Measurements from ENCODE around the gene NPFF. TPM values are rescaled to one million over a fixed set of nuclear protein-coding genes. Genes with fewer than 3 reads are reported as not detected.

The NPFF gene
- total and polyA plus RNA-seq, 2 of the 13 experiments (the other 11 are each of a cell fraction or from before 2014, with no cell fraction given), result not detected

DNA sequence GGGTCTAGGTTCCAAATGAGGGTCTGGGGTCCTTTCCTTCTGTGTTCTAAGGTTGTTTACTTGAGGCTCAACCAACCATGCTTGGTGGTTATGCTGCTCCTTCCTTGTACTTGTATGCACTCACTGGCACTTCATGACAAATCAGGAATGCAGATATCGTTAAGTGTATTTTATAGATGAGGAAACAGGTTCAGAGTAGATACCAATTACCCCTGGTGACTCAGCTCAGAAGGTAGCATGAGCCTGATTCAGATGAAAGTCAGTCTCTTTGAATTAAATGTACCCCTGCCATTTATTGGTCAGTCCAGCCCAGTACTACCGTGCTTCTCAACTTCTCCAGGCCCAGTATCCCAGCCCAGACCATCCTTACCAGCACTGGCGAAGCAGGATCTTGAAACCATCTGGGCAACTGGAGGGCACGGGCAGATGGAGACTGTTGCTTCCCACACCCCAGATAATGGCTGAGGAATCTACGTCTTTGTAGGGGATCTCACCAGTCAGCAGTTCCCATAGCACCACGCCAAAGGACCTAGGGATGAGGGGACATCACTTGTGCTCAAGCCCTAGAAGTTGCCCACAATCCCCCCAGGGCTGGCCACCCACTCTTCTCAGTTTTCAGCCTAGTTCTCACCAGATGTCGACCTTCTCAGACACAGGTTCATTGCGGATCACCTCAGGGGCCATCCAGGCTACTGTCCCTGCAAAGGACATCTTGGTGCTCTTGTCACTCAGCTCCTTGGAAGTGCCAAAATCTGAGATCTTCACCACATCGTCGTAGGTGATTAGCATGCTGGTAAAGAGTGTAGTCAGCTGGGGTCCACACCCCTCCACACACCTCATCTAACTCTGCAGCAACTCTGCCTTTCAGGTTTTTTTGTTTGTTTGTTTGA, 22.4 kb downstream of the NPFF start:
- 97% methylated on average over 6 of the region's 10 CpGs for WGBS (ENCODE audit: low lambda C conversion rate)
- POLR2A ChIA-PET, result interaction anchor here (1.5 to 4.2 kb wide), 2 partner anchors 9 to 15 kb away, joined by 3 to 58 read pairs; partner anchors contain the start of genes MAP3K12 and TARBP2
- Histone ChIP-seq H4K20me1 (ENCODE audit: insufficient read depth, low read length) (peaks cover 7% of the 10 kb centered on the region; the same call in 1 of the 2 replicates), H3K9ac (ENCODE audit: insufficient read depth, low read depth, low read length) (no peak overlapping the region), H3K9me3 (ENCODE audit: low read length) (no peaks in the 10 kb centered on the region), H2AFZ (ENCODE audit: low read length) (no peak overlapping the region), H3K27me3 (ENCODE audit: control insufficient read depth in 1 of 2, insufficient read depth in 2 of 2, low read length in 2 of 2) (no peaks in the 10 kb centered on the region), H3K4me2 (ENCODE audit: low read depth, low read length) (no peak overlapping the region), H3K4me1 (ENCODE audit: insufficient read depth, low read length) (no peaks in the 10 kb centered on the region), H3K36me3 (replicated peaks in 1 of 2; ENCODE audit: control insufficient read depth in 1 of 2, insufficient read depth in 2 of 2, low read length in 2 of 2) (peaks cover 7 to 23% of the 10 kb centered on the region in 2 experiments), H3K27ac (ENCODE audit: extremely low read length, insufficient read depth, low read length) (no peak overlapping the region), H3K79me2 (ENCODE audit: insufficient read depth, low read length) (no peaks in the 10 kb centered on the region), H3K4me3 (replicated peaks in 1 of 3; ENCODE audit: insufficient read depth in 1 of 3, low read depth in 2 of 3, low read length in 3 of 3) (no peak overlapping the region)
- in situ Hi-C loops (cut with HindIII; ENCODE audit: extremely low pct_ligation_motif_present, low pct_unique_long_range_greater_than_20kb) (no loop called here), intact Hi-C loops (cut with micrococcal nuclease; ENCODE audit: unreplicated experiment) (no loop called here)
- no peak for ATAC-seq
- CTCF ChIA-PET (ENCODE audit: low intra/inter-chr PET ratio, low total read pairs), result no interaction called here
- no peak for DNase-seq (ENCODE audit: low spot score)
- no peak for FAIRE-seq
- BruUV-seq (replicated peaks), result TSS peak; percentile 9
- TF ChIP-seq ZNF567 (CRISPR knock-in tag; IDR thresholded peaks at IDR 0.05; ENCODE audit: borderline replicate concordance), result no peak
- TF ChIP-seq FOSL1 (CRISPR knock-in tag; IDR thresholded peaks at IDR 0.05; ENCODE audit: borderline replicate concordance), result no peak
- TF ChIP-seq ZSCAN31 (CRISPR knock-in tag; IDR thresholded peaks at IDR 0.05; ENCODE audit: low read depth), result no peak
- TF ChIP-seq FOXJ3 (CRISPR knock-in tag; IDR thresholded peaks at IDR 0.05; ENCODE audit: borderline replicate concordance), result no peak
- TF ChIP-seq ZNF772 (CRISPR knock-in tag; IDR thresholded peaks at IDR 0.05), result no peak
- TF ChIP-seq POLR2G (IDR thresholded peaks at IDR 0.05; ENCODE audit: low read depth, low read length), result peak; percentile 36
- TF ChIP-seq ZNF317 (CRISPR knock-in tag; IDR thresholded peaks at IDR 0.05), result no peak
- no peak for TF ChIP-seq ZNF672 (CRISPR knock-in tag; IDR thresholded peaks at IDR 0.05)
- no peak for TF ChIP-seq ZNF350 (CRISPR knock-in tag; IDR thresholded peaks at IDR 0.05; ENCODE audit: borderline replicate concordance, low read depth)
- no peak for TF ChIP-seq ZNF644 (CRISPR knock-in tag; IDR thresholded peaks at IDR 0.05; ENCODE audit: low read depth)
- TF ChIP-seq CBFB (CRISPR knock-in tag; IDR thresholded peaks at IDR 0.05), result no peak
- TF ChIP-seq AGO2 (optimal IDR thresholded peaks at IDR 0.05; ENCODE audit: low read depth, low read length), result peak; percentile 38
- peak in 1 of 2 experiments; percentile 42; a peak in 1 of 4 replicates for TF ChIP-seq POLR2A (IDR thresholded peaks at IDR 0.05; ENCODE audit: insufficient read depth in 1 of 2, low read depth in 2 of 2, low read length in 2 of 2)
- no peak for TF ChIP-seq ZNF224 (CRISPR knock-in tag; IDR thresholded peaks at IDR 0.05)
- no peak for TF ChIP-seq ZNF274 (CRISPR knock-in tag; IDR thresholded peaks at IDR 0.05)
- no peak for TF ChIP-seq ZNF598 (CRISPR knock-in tag; IDR thresholded peaks at IDR 0.05; ENCODE audit: borderline replicate concordance)
- TF ChIP-seq TRIM24 (CRISPR knock-in tag; IDR thresholded peaks at IDR 0.05), result no peak
- no peak for TF ChIP-seq ZNF354B (CRISPR knock-in tag; IDR thresholded peaks at IDR 0.05)
- TF ChIP-seq, protein P1, sequence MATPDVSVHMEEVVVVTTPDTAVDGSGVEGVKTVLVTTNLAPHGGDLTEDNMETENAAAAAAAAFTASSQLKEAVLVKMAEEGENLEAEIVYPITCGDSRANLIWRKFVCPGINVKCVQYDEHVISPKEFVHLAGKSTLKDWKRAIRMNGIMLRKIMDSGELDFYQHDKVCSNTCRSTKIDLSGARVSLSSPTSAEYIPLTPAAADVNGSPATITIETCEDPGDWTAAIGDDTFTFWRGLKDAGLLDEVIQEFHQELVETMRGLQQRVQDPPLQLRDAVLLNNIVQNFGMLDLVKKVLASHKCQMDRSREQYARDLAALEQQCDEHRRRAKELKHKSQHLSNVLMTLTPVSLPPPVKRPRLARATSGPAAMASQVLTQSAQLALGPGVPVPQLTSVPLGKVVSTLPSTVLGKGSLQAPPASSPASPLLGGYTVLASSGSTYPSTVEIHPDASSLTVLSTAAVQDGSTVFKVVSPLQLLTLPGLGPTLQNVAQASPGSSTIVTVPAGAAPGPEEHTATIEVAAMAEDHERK (CRISPR knock-in tag; IDR thresholded peaks at IDR 0.05; ENCODE audit: low read depth), result no peak
- no peak for TF ChIP-seq PCBP2 (optimal IDR thresholded peaks at IDR 0.05; ENCODE audit: low read depth, low read length, poor library complexity, severe bottlenecking)
- no peak for TF ChIP-seq ZNF790 (CRISPR knock-in tag; IDR thresholded peaks at IDR 0.05; ENCODE audit: borderline replicate concordance)
- TF ChIP-seq, protein P2, sequence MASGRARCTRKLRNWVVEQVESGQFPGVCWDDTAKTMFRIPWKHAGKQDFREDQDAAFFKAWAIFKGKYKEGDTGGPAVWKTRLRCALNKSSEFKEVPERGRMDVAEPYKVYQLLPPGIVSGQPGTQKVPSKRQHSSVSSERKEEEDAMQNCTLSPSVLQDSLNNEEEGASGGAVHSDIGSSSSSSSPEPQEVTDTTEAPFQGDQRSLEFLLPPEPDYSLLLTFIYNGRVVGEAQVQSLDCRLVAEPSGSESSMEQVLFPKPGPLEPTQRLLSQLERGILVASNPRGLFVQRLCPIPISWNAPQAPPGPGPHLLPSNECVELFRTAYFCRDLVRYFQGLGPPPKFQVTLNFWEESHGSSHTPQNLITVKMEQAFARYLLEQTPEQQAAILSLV (CRISPR knock-in tag; IDR thresholded peaks at IDR 0.05; ENCODE audit: borderline replicate concordance), result 0 out of 2 replicates have a peak, but pooled peaks have one; percentile 16
- peak; percentile 12; the same call in 1 of the 2 replicates for TF ChIP-seq POLR2AphosphoS5 (IDR thresholded peaks at IDR 0.05; ENCODE audit: low read depth, low read length)
- no peak for TF ChIP-seq ZNF138 (CRISPR knock-in tag; IDR thresholded peaks at IDR 0.05; ENCODE audit: low read depth)
